GM18526 (cell line): ENCODE measurements around the gene GNLY.

ENCODE experiments used
- POLR2A ChIP-seq: IDR thresholded peaks from 3 replicates; pipeline ENCODE4 v1.6.1; 2011; ENCODE audit not compliant: insufficient read length; ENCODE audit errors: extremely low read depth

The GNLY gene

GRCh38 chr2:85694052-85695025, at the start of gene GNLY:
GNLY (plus strand) TSS chr2:85694358; CDS start chr2:85694419, 61 bp downstream.
- TF ChIP-seq POLR2A: no peak

GRCh38 chr2:85644909-85645308, 49.2 kb upstream of the GNLY start:
- no peak for TF ChIP-seq POLR2A

GRCh38 chr2:85646166-85646565, 48.0 kb upstream of the GNLY start:
- TF ChIP-seq POLR2A: no peak

GRCh38 chr2:85647823-85648526, 46.2 kb upstream of the GNLY start:
- TF ChIP-seq POLR2A: no peak

- no peak for TF ChIP-seq POLR2A
Observed at GRCh38 chr2:85648619-85649018, 45.5 kb upstream of the GNLY start.

- no peak for TF ChIP-seq POLR2A
Observed at GRCh38 chr2:85649201-85650190, 44.7 kb upstream of the GNLY start.

GRCh38 chr2:85650456-85650855, 43.7 kb upstream of the GNLY start:
- no peak for TF ChIP-seq POLR2A

GRCh38 chr2:85651097-85651496, 43.1 kb upstream of the GNLY start:
- no peak for TF ChIP-seq POLR2A

GRCh38 chr2:85652056-85652455, 42.1 kb upstream of the GNLY start:
- TF ChIP-seq POLR2A: no peak

- TF ChIP-seq POLR2A: no peak
Observed at GRCh38 chr2:85653996-85654395, 40.2 kb upstream of the GNLY start.

GRCh38 chr2:85655961-85656417, 38.2 kb upstream of the GNLY start:
- no peak for TF ChIP-seq POLR2A

- no peak for TF ChIP-seq POLR2A
Observed at GRCh38 chr2:85656468-85656867, 37.7 kb upstream of the GNLY start.

- TF ChIP-seq POLR2A: no peak
Observed at GRCh38 chr2:85659324-85659981, 34.7 kb upstream of the GNLY start.

GRCh38 chr2:85660725-85661124, 33.4 kb upstream of the GNLY start:
- TF ChIP-seq POLR2A: no peak
